SK-N-SH (cell line): Measurements from ENCODE around the gene GABRB3. TPM values are rescaled to one million over a fixed set of nuclear protein-coding genes. Genes with fewer than 3 reads are reported as not detected.

Source experiments
- CTCF ChIA-PET: fragments of 300-600, 350-600 bp; formaldehyde crosslinking; extraction: SDS; loops from one replicate; lab custom pipeline; 2021; lab: Yijun Ruan, JAX
- POLR2A ChIA-PET: fragments of 350-600 bp; sonication (Branson Sonifier 250); formaldehyde crosslinking; extraction: SDS; loops from one replicate; lab custom pipeline; 2020; ENCODE audit warnings: antibody characterized with exemption, inconsistent platforms; lab: Yijun Ruan, JAX
- DNase-seq: peaks from one replicate; pipeline ENCODE4 v3.0.0; 2012
- H2AFZ ChIP-seq: fragments of 200-600 bp; sonication (generic); 2 replicates; pipeline ENCODE4 v1.8.1; 2016; ENCODE audit warnings: antibody characterized with exemption, mild to moderate bottlenecking, low read depth
- H3F3A ChIP-seq: fragments of 200-600 bp; sonication (generic); replicated peaks from 2 replicates; pipeline ENCODE3; 2016; ENCODE audit warnings: antibody characterized with exemption, mild to moderate bottlenecking; ENCODE audit not compliant: insufficient read depth
- H3K27ac ChIP-seq, 2 experiments: fragments of 200-500 bp in 1 of 2; fragments of 200-600 bp in 1 of 2; sonication (Bioruptor generic) in 1 of 2; sonication (generic), shearing (Covaris generic) in 1 of 2; 2 replicates each; pipeline versions ENCODE4 v1.5.1 to v1.6.1; 2014 to 2016; ENCODE audit warnings: low read depth in 2 of 2, inconsistent platforms in 1 of 2, low read length in 1 of 2, mild to moderate bottlenecking in 1 of 2, mixed read lengths in 1 of 2
- H3K27me3 ChIP-seq: fragments of 200-600 bp; sonication (generic), shearing (Covaris generic); 2 replicates; pipeline ENCODE4 v1.6.1; 2016; ENCODE audit warnings: mixed run types; ENCODE audit not compliant: insufficient read depth
- H3K36me3 ChIP-seq, 2 experiments: fragments of 200-500 bp in 1 of 2; fragments of 200-600 bp in 1 of 2; sonication (Bioruptor generic) in 1 of 2; sonication (generic) in 1 of 2; replicated peaks in 1 of 2; 2 replicates each; pipeline versions ENCODE3 to v1.5.1; 2014 to 2016; ENCODE audit warnings: low read length in 1 of 2, mild to moderate bottlenecking in 1 of 2; ENCODE audit not compliant: insufficient read depth in 2 of 2, control insufficient read depth in 1 of 2
- H3K4me1 ChIP-seq, 2 experiments: fragments of 200-500 bp in 1 of 2; fragments of 200-600 bp in 1 of 2; sonication (Bioruptor generic) in 1 of 2; sonication (generic), shearing (Covaris generic) in 1 of 2; 2 replicates each; pipeline versions ENCODE4 v1.5.1 to v1.6.1; 2014 to 2016; ENCODE audit warnings: low read depth in 1 of 2, low read length in 1 of 2, mixed run types in 1 of 2; ENCODE audit not compliant: insufficient read depth in 2 of 2, control insufficient read depth in 1 of 2
- H3K4me2 ChIP-seq: fragments of 200-600 bp; sonication (generic), shearing (Covaris generic); 2 replicates; pipeline ENCODE4 v1.6.1; 2017; ENCODE audit warnings: mixed run types
- H3K4me3 ChIP-seq, 2 experiments: fragments of 200-500 bp in 1 of 2; fragments of 200-600 bp in 1 of 2; sonication (Bioruptor generic) in 1 of 2; sonication (generic), shearing (Covaris generic) in 1 of 2; 2 replicates each; pipeline versions ENCODE4 v1.5.1 to v1.8.1; 2014 to 2016; ENCODE audit warnings: low read depth in 2 of 2, inconsistent platforms in 1 of 2, low read length in 1 of 2, mild to moderate bottlenecking in 1 of 2, mixed read lengths in 1 of 2, moderate library complexity in 1 of 2
- H3K79me2 ChIP-seq: fragments of 200-600 bp; sonication (generic); 2 replicates; pipeline ENCODE4 v1.8.1; 2017; ENCODE audit warnings: mild to moderate bottlenecking; ENCODE audit not compliant: insufficient read depth
- H3K9ac ChIP-seq: fragments of 200-600 bp; sonication (generic); 2 replicates; pipeline ENCODE4 v1.6.1; 2017; ENCODE audit warnings: mixed run types
- H3K9me2 ChIP-seq: fragments of 200-600 bp; sonication (generic); 2 replicates; pipeline ENCODE4 v1.6.1; 2017; ENCODE audit warnings: mixed run types
- H3K9me3 ChIP-seq: fragments of 200-600 bp; sonication (generic); 2 replicates; pipeline ENCODE4 v1.6.1; 2017; ENCODE audit warnings: mixed run types, mild to moderate bottlenecking, moderate library complexity
- H4K20me1 ChIP-seq: fragments of 200-600 bp; sonication (generic); 2 replicates; pipeline ENCODE4 v1.6.1; 2017; ENCODE audit warnings: mild to moderate bottlenecking, mixed run types; ENCODE audit not compliant: insufficient read depth
- CHD2 ChIP-seq: fragments of 150-350 bp; IDR thresholded peaks from 2 replicates; pipeline ENCODE4 v1.6.1; 2018; ENCODE audit warnings: low read length; ENCODE audit not compliant: partially characterized antibody
- ELF1 ChIP-seq: IDR thresholded peaks from 2 replicates; pipeline ENCODE4 v1.4.0; 2012
- EZH2phosphoT487 ChIP-seq: fragments of 200-600 bp; sonication (generic); IDR thresholded peaks from 2 replicates; pipeline ENCODE4 v1.6.1; 2017; ENCODE audit warnings: low read depth, mixed run types, mild to moderate bottlenecking, antibody characterized with exemption, moderate library complexity, borderline replicate concordance
- FOXJ3 ChIP-seq: sonication (generic); formaldehyde crosslinking; IDR thresholded peaks from 2 replicates; pipeline ENCODE4 v1.5.1; 2020; ENCODE audit warnings: mild to moderate bottlenecking, missing genetic modification reagents
- FOXM1 ChIP-seq: IDR thresholded peaks from 2 replicates; pipeline ENCODE4 v1.4.0; 2012; ENCODE audit warnings: low read depth, mild to moderate bottlenecking
- IRF3 ChIP-seq: fragments of 150-350 bp; IDR thresholded peaks from 2 replicates; pipeline ENCODE4 v1.6.1; 2016; ENCODE audit warnings: mild to moderate bottlenecking, low read depth, low read length
- JUND ChIP-seq: IDR thresholded peaks from 2 replicates; pipeline ENCODE4 v1.4.0; 2012
- NFIC ChIP-seq: IDR thresholded peaks from 2 replicates; pipeline ENCODE4 v1.4.0; 2012; ENCODE audit warnings: borderline replicate concordance
- PBX3 ChIP-seq: IDR thresholded peaks from 2 replicates; pipeline ENCODE4; 2012
- RCOR1 ChIP-seq: fragments of 150-350 bp; IDR thresholded peaks from 2 replicates; pipeline ENCODE4 v1.6.1; 2017; ENCODE audit warnings: antibody characterized with exemption, low read length
- REST ChIP-seq: IDR thresholded peaks from 2 replicates; pipeline ENCODE4 v1.6.1; 2012; ENCODE audit warnings: mild to moderate bottlenecking, low read depth, low read length, moderate library complexity
- RXRA ChIP-seq: IDR thresholded peaks from 2 replicates; pipeline ENCODE4 v1.4.0; 2012; ENCODE audit warnings: low read depth, mild to moderate bottlenecking, borderline replicate concordance
- SIN3A ChIP-seq: IDR thresholded peaks from 2 replicates; pipeline ENCODE4 v1.6.1; 2012; ENCODE audit warnings: low read depth, mild to moderate bottlenecking, low read length, moderate library complexity, borderline replicate concordance
- TAF1 ChIP-seq: IDR thresholded peaks from 2 replicates; pipeline ENCODE4 v1.6.1; 2012; ENCODE audit warnings: low read depth, mild to moderate bottlenecking, low read length, moderate library complexity, borderline replicate concordance
- USF1 ChIP-seq: IDR thresholded peaks from 2 replicates; pipeline ENCODE4 v1.4.0; 2012; ENCODE audit warnings: low read depth, borderline replicate concordance
- USF2 ChIP-seq: fragments of 150-350 bp; IDR thresholded peaks from 2 replicates; pipeline ENCODE4 v1.6.1; 2017; ENCODE audit warnings: antibody characterized with exemption, low read length, low read depth, borderline replicate concordance
- YY1 ChIP-seq: IDR thresholded peaks from 2 replicates; pipeline ENCODE4 v1.4.0; 2012; ENCODE audit warnings: low read depth, mild to moderate bottlenecking
- WGBS: methylation state at CpG from one replicate; pipeline ENCODE4 v1.1.6; 2017; ENCODE audit warnings: low lambda C conversion rate; 5-methylcytosine and 5-hydroxymethylcytosine counted together
- polyA plus RNA-seq, 3 experiments: library from polyadenylated mRNA; depleted of rRNA; stranded (reverse); fragments of >200 nt; gene quantifications; 2 replicates each; pipeline ENCODE4 v1.2.3, GENCODE V29; 2012

GABRB3 gene
- polyA plus RNA-seq, 1 of the 3 experiments (the other 2 are of a cell fraction), result 0.10 TPM

GRCh38 chr15:26689462-26689861 lies 83.4 kb downstream of the GABRB3 start:
- Histone ChIP-seq H3K27ac (no peak overlapping the region), H3K4me2 (no peak overlapping the region), H3K36me3 (no peaks in the 10 kb centered on the region), H3K9ac (no peak overlapping the region), H3K79me2 (no peaks in the 10 kb centered on the region), H3K4me3 (no peak overlapping the region), H3K9me3 (no peaks in the 10 kb centered on the region), H3K4me1 (no peaks in the 10 kb centered on the region)
- ChIA-PET POLR2A (no interaction called here), CTCF (no interaction called here)
- no peak for DNase-seq
- TF ChIP-seq JUND (no peak), CHD2 (no peak), SIN3A (no peak), FOXM1 (no peak), RCOR1 (no peak), TAF1 (no peak), PBX3 (no peak), YY1 (no peak), IRF3 (no peak), FOXJ3 (no peak)
- TF ChIP-seq, all 33 proteins: peak for 0
- Histone ChIP-seq H4K20me1 (no peaks in the 10 kb centered on the region), H2AFZ (no peak overlapping the region), H3K27me3 (no peaks in the 10 kb centered on the region), H3F3A (no peaks in the 10 kb centered on the region), H3K9me2 (no peaks in the 10 kb centered on the region)
- WGBS, result 31% methylated on average over 7 of the region's 7 CpGs

- no peak overlapping the region for H3K4me3 ChIP-seq
- 53% methylated on average over 11 of the region's 11 CpGs for WGBS
- no peaks in the 10 kb centered on the region for H3K27me3 ChIP-seq
- no peak overlapping the region for H3K9ac ChIP-seq
- no peak for DNase-seq
- TF ChIP-seq USF1 (no peak), RXRA (no peak), JUND (no peak), PBX3 (no peak), REST (no peak), USF2 (no peak), NFIC (no peak), RCOR1 (no peak), ELF1 (no peak), TAF1 (no peak), FOXJ3 (no peak), EZH2phosphoT487 (no peak)
- no peak overlapping the region for H2AFZ ChIP-seq
- no peak overlapping the region for H3K27ac ChIP-seq
- H3K79me2 ChIP-seq, result no peaks in the 10 kb centered on the region
- H3K9me2 ChIP-seq, result no peaks in the 10 kb centered on the region
- H3F3A ChIP-seq, result no peaks in the 10 kb centered on the region
- no peaks in the 10 kb centered on the region for H3K36me3 ChIP-seq
- POLR2A ChIA-PET, result no interaction called here
- no peaks in the 10 kb centered on the region for H3K9me3 ChIP-seq
- H3K4me1 ChIP-seq, result no peaks in the 10 kb centered on the region
- H4K20me1 ChIP-seq, result no peaks in the 10 kb centered on the region
- CTCF ChIA-PET, result no interaction called here
- H3K4me2 ChIP-seq, result no peak overlapping the region
These were observed 86.2 kb downstream of the GABRB3 start for GRCh38 chr15:26686547-26687187.
